ENCODE measurements around the gene UNC79.

Gene UNC79

GRCh38 chr14:93731753-93732152, 301.0 kb downstream of the UNC79 start:
- DNase-seq, result no peak

DNA sequence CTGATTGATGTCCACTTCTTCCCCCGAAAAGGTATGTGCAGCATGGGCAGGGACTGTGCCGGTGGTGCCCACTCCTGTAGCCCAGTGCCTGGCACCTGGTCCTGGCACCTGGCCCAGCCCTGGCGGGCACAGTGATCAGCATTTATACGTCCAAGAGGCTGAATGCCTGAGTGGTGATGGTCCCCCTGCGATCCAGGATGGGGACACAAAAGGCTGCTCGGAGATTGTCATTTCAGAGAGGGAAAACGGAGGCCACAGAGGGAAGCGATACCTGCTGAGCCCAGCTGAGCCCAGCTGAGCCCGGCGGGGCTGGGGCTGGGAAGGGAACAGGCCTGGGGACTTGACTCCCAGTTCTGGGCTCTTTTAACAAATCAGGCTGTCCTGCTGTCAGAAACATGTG, 301.8 kb downstream of the UNC79 start:
- DNase-seq, result no peak

DNA sequence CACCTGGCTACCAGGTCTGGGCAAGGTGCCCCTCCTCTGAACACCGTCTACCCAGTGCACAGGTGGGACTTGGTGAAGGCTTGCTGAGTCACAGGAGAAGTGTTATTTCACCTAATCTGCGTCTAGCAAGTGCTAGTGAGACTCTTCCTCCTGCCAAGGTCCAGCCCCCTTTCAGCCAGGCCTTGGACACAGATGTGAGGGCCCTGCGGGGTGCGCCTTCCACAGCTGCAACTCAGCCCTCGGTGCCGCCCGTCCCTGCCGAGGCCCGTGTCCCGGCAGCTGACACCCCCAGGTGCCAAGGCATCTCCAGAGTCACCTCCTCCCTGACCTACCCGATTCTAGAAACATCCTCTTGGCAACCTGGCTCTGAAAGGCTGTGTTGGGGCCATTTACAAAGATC, 302.5 kb downstream of the UNC79 start:
- DNase-seq, result no peak

DNA sequence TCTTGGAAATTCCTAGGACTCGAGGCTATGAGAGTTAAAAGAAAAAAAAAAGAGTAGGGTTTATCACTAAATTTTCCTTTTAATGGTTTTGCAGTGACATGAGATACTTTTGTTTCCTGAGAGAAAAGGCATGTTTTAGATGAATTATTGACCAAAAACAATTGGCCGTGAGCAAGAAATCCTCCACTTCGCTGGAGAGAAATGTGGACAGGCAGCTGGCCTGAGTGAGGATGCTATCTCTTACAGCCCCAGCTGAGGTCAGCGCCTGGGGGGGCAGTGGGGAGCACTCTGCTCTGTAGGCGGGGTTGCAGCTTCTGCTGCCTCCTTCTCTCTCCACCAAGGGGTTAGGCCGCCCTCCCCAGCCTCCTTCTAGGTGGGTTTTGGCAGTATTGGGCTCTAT, 302.9 kb downstream of the UNC79 start:
- DNase-seq, result no peak

DNA sequence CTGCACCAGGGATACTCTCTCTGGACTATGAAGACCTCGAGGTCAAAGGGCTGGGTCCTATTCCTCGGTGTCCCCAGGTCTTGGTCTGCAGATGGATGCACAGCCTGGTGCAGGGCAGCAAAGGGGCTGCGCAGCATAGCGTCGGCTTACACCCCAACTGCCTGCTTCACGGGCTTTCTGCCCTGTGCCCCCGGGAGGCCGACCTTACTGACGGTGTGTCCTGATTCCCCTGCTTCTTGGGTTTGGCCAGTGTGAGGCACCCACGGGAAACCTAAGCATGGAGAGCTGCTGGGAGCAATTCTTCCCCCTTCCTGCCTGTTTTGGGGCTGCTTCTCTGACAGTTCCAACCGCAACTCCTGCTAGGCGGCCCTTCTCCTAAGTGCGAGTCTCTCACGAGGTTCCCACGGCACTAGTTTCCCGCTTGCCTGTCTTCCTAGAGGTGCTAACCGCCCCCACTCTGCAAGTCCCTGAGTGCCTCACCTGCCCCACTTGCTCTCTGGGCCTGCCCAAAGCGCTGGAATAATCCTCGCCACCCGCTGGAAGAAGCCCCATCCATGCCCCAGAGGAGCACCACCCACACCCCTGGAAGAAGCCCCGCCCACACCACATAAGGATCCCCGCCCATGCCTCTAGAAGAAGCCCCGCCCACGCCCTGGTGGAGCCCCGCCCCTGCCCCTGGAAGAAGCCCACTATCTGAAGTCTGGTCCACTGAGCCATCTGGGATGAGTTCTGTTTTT, 303.5 kb downstream of the UNC79 start:
- peak; percentile 39 for DNase-seq

DNA sequence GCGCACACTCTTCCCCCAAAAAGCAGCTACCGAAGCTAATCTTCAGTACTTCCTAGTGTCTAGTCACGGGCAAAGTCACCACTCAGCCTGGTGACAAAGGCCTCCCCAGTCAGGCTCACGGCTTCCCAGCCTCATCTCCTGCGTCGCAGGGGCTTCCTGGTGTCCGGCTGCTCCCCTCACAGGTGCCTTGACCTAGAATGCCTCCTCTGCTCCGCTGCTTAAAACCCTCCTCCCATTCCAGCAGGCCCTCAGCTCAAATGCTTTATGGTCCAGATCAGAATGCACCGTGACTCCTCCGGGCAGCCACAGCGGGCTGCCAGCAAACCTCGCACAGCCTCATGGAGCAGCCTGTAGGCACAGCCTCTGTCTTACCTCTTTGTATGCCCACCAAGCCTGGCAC, 304.5 kb downstream of the UNC79 start:
- no peak for DNase-seq

DNA sequence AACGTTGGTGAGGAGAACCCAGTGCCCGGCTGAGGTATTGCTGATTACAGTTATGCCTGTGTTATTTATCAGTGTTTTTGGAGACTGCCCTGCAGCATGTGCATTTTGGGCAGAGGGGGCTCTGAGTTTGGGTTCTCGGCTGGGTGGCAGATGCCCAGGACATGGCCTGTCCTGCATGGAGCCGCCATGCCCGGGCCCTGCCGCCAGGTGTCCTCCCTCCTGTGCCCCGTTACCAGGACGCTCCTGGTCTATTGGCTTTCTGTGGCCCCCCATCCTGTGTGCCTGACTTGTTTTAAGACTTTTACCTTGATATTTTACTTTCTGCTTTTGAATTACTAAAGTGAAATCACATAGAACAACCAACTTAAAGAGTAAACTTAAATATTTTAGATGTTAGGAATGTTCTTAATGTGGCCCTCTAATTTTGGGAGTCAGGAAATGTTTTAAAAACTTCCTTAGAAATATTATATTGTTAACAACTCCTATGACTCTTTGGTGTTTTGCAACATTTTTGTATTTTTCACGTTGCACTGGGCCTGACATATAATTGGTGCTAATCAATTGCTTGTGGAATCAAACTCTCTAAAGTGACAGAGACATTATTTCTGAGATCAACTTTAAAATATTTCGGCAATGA, 305.8 kb downstream of the UNC79 start:
- DNase-seq, result no peak

DNA sequence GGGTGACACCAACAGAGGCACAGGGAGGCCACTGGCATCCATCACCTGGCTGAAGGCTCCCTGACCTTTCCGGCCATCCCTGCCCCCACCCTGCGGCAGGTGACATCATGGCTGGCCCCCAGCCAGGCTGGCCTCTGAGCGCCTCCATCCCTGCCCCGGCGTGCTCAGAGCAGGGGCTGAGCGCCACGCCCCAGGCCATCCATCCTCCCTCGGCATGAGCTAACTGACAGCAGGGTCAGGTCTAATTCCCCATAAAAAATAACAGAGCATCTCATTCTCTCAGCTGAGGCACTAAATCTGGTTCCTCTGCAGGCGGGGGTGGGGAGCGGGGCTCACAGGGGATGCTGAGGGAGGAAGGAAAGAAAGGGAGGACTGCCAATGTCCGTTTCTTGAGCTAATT, 306.9 kb downstream of the UNC79 start:
- no peak for DNase-seq

GRCh38 chr14:93741556-93742230, 311.0 kb downstream of the UNC79 start:
- DNase-seq, result no peak

GRCh38 chr14:93742761-93743160, 312.0 kb downstream of the UNC79 start:
- DNase-seq, result no peak

DNA sequence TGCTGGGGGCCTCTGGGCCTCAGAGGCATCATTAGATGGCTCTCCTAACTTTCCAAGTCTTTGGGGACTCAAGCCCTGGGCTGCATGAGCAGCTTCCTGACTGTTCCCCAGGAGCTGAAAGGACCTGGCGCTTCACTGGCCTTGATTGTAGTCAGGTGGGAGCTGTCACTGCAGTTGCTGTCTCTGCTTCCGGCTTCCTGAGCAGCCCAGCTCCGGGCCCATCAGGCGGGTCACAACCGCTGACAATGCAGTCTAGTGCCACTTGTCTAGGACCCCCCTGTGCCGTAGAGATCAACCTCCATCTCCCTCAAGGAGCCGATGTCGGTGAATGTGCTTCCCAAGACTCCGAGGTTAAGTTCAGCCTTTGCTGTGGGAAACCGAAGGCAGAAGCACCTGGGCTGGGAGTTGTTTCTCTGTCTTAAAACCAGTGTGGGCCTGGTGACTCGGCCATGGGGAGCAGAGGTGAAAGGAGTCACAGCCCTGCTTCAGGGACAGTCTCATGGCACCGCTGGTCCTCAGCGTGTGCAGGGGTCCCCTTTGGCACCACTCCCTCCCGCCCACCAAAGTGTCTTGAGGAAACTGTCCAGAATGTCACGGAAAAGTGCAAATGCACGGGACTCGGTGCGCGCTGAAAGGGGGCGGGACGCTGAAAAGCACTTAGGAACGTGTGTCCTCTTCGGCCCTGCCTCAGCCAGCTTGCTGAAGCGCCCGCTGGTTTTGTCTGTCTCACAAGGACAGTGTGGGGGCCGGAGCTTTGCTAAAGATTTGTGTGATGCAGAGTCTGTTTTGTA, 312.7 kb downstream of the UNC79 start:
- no peak for DNase-seq

- DNase-seq, result no peak
These were observed 313.4 kb downstream of the UNC79 start for GRCh38 chr14:93744176-93744575.

DNA sequence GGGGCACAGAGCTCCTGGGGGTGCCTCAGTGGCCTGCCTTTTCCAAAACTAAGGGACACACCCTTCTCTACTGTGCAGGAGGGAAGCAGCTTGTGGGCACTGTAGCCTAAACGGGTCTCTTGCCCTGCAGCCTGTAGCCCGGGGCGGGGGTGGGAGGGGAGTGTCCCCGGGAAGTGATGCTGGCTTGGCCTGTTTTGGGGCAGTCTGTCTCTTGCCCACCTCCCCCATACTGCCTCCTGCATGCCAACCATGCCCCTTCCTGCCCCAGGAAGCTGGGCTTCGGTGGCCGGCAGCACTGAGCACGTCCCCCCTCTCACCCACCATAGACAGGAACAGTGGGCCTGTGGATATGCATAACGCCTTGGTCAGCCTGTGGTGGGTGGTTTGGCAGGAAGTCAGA, 314.1 kb downstream of the UNC79 start:
- no peak for DNase-seq

DNA sequence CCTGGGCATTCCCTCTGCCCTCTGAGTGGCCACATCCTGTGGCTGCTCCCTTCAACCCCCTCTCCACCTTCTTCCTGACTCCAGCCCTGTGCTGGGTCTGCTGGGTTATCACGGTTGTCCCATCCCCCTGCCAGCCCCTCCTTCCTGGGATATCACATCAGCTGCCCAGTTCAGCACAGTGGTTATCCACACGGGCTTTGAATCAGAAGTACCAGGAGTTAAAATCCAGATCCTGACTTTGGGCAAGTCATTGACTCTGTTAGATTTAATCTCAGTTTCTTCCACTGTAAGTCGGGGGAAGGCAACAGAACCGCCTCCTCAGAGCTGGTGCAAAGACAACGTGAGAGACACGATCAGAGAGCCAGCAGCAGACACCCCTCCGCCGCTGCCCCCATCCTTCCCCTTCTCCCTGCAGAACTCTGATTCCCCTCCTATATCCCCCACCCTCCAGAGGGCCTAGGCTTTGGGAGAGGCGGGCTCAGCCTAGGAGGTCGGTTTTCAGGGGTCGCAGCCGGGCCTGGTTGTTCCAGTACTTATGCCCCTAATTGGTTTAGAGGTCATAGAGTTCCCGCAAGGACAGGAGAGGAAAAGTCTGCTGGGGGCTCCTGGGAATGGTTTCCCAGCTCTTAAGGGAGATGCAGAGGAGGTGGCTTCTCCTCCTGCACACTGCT, 315.0 kb downstream of the UNC79 start:
- no peak for DNase-seq

- no peak for DNase-seq
These were observed 316.4 kb downstream of the UNC79 start for GRCh38 chr14:93747102-93747501.

GRCh38 chr14:93747560-93747959, 316.8 kb downstream of the UNC79 start:
- no peak for DNase-seq

DNA sequence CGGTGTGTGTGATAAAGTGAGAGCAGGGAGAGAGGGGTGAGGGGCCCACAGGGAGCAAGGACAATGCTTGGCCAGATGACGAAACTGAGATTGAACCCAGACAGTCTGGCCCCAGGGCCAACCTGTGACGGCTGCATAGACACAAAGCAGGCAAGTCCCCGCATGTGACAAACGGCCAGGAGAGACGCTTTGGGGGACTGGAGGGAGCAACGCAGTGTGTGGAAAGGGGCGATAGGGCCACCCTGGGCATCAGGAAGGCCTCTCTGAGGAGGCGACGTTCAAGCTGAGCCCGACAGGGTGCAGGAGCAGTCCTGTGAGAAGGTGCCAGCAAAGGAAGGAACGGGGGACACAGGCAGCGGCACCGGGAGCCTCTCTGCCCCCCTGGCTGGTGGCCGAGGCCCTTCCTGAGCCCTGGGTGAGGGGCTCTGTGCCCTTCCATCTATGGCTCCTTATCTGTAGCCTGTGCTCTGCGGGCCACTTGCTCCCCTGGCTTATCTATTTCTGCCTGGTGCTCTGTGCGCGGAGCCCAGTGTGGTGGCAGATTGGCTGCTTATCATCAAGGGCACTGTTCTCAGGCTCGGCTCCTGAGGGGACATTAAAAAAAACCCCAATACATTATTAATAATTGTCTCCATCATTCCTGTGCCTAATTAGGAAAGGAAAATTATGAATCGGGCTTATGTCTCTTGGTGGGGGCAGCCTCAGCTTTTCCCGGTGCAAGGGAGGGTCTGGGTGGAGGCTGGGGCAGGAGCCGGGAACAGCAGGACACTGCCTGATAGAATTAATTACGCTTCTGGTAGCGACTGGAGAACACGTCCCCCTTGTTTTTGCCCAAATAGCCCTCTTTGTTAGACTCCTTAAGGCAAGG, 317.7 kb downstream of the UNC79 start:
- DNase-seq, result no peak

DNA sequence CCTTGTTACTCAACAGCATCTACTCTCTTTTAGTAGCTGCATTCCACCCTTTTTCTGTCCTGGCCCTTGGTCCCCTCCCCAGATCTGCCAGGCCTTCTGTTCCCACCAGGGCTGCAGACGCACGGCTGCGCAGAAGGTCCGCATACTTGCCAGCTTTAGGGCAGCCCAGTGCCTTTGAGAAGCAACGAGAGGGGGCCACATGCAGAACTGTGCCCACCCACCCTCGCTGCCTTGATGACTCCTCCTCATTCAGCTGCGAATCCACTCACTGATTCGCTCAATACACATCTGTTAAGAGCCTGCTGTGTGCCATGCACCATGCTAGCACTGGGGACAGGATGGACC, 318.3 kb downstream of the UNC79 start:
- no peak for DNase-seq

DNA sequence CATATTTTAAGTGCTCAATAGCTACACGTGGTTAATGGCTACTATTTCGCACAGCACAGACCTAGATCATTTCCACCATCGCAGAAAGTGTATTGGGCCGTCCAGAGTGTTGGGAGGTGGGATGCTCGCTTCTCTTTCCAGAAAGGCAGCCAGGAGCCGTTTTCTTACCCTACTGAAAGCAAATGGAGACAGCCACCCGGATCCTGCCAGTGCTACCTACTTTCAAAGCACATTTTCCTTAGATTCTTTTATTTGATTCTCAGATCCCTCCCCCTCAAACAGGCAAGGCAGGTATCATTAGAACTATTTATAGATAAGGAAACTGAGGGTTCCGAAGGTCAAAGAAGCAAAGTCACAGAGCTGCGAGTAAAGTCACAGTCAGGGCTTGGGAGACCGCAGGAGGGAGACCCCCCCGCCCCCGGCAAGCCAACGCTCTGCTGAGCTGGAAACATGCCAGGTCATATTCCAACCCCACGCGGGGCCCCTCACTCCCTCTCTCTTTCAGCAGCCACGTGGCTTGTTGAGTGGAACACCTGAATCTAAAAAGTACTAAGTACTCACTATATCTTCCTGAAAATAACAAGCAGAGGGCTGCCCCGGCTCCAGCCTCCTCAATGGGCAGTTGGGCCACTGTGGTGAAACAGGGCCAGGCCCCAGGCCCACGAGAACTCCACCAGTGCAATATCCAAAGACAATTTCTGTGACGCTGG, 321.4 kb downstream of the UNC79 start:
- no peak for DNase-seq

DNA sequence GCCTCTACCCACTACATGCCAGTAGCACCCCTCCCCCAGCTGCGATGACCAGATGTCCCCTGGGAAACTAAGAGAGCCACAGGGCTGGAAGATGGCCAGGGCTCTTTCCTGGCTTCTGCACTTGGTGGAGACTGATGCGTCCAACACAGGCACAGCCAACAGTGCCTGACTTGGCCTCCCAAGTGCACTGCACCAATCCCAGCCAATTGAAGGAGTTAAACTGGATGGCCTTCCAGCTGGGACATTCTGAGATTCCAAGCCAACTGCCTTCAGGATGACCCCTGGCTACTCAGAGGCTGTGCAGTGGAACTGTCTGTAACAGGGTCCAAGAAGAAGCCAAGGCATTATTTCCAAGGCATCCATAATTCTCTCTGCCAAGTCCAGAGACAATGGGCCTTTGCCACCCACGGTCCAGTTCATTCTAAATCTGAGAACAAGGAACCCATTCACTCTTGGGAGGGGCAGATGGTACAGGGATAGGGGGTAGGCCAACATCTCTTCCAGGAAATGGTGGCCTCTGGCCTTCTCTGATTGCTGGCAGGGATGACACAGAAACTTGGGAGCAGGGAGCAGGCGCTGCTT, 322.3 kb downstream of the UNC79 start:
- DNase-seq, result no peak

GRCh38 chr14:93753647-93754046, 322.9 kb downstream of the UNC79 start:
- DNase-seq, result no peak
